DMS53 (cell line): ENCODE measurements around the gene SRPX.

Experiments used
- DNase-seq: peaks from one replicate; lab custom pipeline; 2025; lab: John Stamatoyannopoulos, UW

Gene SRPX

GRCh38 chrX:38220415-38221390, at the start of gene SRPX:
Gene SRPX, minus strand, starts transcription at chrX:38220871. Its CDS starts 79 bp downstream, at chrX:38220792.
- peak; percentile 51 for DNase-seq

DNA sequence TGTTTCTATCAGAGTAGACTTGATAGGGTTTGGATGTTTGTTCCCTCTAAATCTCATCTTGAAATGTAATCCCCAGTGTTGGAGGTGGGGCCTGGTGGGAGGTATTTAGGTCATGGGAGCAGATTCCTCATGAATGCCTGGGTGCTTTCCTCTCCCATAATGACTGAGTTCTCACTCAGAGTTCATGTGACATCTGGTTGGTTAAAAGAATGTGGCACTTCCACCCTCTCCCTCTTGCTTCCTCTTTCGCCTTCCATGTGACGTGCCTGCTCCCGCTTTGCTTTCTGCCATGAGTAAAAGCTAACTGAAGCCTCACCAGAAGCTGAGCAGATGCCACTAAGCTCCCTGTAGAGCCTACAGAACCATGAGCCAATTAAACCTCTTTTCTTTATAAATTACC, 47.3 kb upstream of the SRPX start:
- peak; percentile 60 for DNase-seq

GRCh38 chrX:38262715-38263620, 42.3 kb upstream of the SRPX start:
- no peak for DNase-seq

DNA sequence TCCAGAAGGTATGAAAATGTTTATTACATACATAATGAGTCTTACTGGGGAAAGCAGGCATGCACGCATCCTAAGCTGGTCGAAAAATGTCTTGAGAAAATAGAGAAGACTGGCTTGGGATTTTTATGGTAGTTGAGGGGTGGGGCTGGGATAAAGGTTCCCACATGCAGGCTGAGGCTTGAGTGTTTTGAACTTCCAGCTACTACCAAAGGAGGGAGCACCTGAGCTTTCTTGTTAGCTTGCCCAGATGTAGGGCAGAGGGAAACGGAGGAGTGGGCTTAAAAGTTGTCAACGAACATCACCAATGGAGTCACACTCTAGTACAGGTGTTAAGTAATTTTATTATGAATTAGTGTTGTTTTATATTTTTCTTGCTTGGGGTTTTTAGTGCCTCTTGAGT, 39.6 kb upstream of the SRPX start:
- DNase-seq = peak; percentile 66

GRCh38 chrX:38256019-38256418, 35.3 kb upstream of the SRPX start:
- DNase-seq = no peak

DNA sequence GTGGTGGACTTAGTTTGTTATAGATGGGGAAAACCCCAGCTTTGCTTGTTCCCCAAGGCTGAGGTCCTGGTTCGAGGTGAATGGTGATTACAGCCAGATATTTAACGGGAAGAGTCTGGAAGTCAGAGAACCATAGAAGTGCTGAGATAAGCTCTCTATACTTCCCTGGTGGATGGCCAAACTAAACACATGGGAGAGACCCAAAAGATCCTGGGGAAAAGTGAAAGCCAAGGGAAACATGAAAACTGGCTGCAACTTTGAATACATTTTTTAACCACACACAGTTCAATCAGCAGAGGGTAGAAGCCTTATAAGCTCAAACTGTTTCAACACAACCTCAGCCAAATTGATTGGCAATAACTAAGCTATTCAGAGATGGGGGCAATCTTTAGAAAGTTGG, 29.3 kb upstream of the SRPX start:
- DNase-seq = no peak

- no peak for DNase-seq
Observed at GRCh38 chrX:38247051-38247450, 26.4 kb upstream of the SRPX start.

GRCh38 chrX:38240541-38240940, 19.9 kb upstream of the SRPX start:
- DNase-seq = no peak

GRCh38 chrX:38236901-38237615, 16.4 kb upstream of the SRPX start:
- no peak for DNase-seq

- DNase-seq = peak; percentile 33
Observed at GRCh38 chrX:38233891-38234667, 13.4 kb upstream of the SRPX start.

DNA sequence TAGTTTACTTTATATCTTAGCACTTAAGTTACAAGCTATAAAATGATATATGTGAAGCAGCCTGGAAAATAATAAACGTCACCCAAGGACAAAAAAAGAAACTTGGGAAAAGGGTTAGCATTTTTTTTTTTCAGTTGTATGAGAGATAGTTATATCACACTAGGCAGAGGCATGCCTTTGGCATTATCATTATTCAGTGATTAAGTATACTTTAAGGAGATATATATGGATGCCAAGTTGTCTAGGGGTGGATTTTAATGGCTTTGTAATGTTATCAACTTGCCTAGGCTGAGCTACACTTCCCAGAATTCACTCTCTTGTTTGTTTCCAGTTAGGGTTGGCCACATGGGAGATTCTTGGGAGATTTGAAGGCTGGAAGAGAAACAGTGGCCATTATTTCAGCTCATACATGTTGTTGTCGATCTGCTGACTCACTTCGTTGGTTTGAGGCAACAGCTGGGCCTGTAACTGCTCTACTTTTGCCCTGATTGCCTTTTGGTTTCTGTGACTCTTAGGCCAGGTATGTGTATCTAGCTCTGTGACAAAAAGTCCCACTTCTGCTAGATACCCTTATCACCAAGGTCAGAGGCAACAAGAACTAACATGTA, 11.5 kb upstream of the SRPX start:
- no peak for DNase-seq

GRCh38 chrX:38225093-38225492, 4.4 kb upstream of the SRPX start:
- DNase-seq = no peak

GRCh38 chrX:38224160-38224559, 3.5 kb upstream of the SRPX start:
- no peak for DNase-seq

DNA sequence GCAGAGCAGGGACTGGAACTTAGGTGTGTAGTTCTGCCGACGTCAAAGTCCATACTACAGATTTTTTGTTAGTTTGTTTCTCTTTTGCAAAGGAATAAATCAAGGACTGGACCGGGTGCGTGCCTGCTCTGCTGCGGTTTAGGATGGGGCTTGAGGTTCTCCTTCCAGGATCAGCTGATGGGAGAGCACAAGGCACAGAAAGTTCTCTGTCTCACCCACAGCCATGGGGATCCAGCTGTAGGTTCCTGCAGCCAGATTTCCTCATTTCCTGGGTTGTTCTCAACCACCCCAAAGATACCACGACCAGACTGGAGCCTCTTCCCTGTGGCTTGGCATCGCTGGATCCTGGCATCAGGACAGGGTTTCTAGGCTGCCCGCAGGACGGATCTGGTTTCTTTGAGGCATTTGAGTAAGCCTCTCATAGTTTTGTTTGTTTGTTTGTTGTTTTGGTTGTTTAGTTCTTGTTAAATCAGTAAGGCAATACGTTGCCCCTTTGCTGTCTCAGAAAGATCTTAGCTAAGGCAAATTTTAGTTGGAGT, 789 bp upstream of the SRPX start:
- DNase-seq = no peak

DNA sequence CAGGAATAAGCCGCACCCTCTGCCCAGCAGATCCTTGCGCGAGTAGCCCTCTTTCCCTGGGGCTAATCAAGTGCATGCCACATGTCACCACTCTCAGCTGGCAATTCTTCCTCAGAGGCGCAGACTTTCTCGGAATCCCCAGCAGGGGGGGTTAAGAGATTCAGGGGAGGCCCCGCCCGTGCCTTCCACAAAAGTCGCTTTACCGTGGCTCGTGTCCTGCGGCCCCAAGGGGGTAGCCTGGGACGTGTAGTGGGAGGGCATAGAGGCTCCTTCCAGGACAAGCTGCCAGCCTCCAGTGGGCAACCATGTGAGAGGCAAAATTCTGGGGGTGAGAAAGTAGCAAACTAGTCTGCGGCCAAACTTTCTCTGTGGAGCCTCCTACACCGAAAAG, 652 bp downstream of the SRPX start:
- DNase-seq = peak; percentile 57

DNA sequence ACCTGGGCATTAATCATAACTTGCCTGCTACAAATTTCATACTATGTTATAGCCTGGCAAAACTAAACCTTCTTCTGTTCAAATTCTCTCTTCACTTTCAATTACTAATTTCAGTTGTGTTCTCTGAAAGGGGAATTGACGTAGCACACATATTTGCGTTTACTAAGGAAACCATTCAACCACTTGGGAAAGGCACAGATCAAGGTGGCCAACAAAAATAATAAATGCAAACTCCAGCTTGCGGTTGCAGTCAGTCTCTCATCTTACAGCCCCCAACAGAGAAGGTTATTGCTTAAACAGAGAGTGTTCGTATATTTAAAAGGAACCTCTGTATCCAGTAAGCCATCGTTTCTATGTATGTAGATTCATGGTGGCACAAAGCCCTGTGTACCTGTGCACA, 4.0 kb downstream of the SRPX start:
- DNase-seq = no peak

GRCh38 chrX:38214551-38215531, 5.8 kb downstream of the SRPX start:
- no peak for DNase-seq

GRCh38 chrX:38214044-38214443, 6.6 kb downstream of the SRPX start:
- DNase-seq = no peak

DNA sequence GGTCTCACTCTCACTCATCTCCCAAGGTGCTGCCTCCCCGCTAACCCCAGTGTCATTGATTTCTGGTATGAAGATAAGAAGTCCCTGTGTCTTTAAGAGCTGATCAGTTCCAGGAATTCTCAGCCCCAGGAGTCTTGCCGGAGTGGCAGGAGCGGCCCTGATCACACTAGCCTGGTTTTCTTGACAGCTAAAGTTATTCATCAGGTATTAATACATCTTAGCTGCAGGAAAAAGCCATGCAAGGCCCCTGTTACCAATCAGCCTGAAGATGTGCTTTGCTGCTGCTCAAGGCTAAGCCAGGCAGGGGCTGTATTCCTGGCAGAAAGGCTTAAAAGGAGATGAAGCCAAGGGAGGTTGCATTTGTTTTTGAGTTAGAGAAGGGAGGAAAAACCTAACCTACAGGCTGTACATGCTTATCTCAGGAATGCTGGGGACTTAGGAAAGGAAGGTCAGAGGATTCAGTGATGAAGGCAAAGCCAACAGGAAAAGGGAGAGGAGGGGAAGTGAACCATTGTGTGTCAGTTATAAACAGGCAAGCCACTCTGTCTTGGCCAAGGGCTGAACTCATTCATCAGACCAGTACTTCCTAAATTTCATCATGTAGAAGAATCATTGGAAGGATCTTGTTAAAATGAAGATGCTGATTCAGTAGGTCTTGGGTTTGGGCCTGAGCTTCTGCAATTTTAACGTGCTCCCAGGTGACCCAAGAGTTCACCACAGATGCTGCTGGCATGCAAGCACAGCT, 8.6 kb downstream of the SRPX start:
- no peak for DNase-seq
